Measurements from ENCODE around the gene DSCAML1.

Gene DSCAML1

DNA sequence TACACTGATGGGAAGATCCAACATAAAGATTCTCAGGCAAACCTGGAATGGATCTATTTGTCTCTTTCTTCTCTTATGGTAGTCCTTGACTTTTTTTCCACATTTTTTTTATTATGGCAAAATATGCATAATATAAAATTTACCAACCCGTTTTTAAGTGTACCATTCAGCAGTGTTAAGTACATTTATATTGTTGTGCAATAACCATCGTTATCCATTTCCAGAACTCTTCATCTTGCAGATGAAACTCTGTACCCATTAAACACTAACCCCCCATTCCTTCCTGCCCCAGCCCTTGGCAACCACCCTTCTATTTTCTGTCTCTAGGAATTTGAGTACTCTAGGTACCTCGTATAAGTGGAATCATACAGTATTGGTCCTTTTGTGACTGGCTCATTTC, 99.7 kb downstream of the DSCAML1 start:
- no peak overlapping the region for H3K4me3 ChIP-seq (ENCODE audit: low read depth, low read length)
- TF ChIP-seq, protein P1, sequence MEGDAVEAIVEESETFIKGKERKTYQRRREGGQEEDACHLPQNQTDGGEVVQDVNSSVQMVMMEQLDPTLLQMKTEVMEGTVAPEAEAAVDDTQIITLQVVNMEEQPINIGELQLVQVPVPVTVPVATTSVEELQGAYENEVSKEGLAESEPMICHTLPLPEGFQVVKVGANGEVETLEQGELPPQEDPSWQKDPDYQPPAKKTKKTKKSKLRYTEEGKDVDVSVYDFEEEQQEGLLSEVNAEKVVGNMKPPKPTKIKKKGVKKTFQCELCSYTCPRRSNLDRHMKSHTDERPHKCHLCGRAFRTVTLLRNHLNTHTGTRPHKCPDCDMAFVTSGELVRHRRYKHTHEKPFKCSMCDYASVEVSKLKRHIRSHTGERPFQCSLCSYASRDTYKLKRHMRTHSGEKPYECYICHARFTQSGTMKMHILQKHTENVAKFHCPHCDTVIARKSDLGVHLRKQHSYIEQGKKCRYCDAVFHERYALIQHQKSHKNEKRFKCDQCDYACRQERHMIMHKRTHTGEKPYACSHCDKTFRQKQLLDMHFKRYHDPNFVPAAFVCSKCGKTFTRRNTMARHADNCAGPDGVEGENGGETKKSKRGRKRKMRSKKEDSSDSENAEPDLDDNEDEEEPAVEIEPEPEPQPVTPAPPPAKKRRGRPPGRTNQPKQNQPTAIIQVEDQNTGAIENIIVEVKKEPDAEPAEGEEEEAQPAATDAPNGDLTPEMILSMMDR (IDR thresholded peaks at IDR 0.05; ENCODE audit: insufficient read depth, low read depth, low read length, missing control alignments), result no peak
- no peak for DNase-seq (ENCODE audit: low read depth)

DNA sequence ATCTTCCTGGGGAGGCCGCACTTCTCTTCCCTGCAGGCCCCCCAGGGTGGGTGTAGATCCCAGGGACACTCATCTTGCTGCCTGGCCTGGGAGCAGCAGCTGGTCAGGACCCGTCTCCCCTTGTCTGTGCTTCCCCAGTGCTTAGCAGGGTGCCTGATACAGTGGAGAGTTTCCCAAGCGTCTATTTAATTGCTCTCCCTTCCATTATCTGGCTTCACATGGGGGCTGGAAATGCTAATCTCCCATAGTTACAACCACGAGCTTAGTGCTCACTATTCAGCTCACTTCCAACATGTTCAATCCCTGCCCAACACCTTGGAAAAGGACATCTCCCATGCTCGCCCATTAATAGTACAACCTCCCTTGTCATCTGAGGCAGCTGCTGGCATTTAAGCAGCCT, 100.5 kb downstream of the DSCAML1 start:
- DNase-seq (ENCODE audit: low read depth), result no peak
- no peak overlapping the region for H3K4me3 ChIP-seq (ENCODE audit: low read depth, low read length)
- TF ChIP-seq, protein P1 (IDR thresholded peaks at IDR 0.05; ENCODE audit: insufficient read depth, low read depth, low read length, missing control alignments), result no peak

- DNase-seq (ENCODE audit: low read depth), result no peak
- no peak overlapping the region for H3K4me3 ChIP-seq (ENCODE audit: low read depth, low read length)
- TF ChIP-seq, protein P1 (IDR thresholded peaks at IDR 0.05; ENCODE audit: insufficient read depth, low read depth, low read length, missing control alignments), result no peak
Observed at GRCh38 chr11:117693344-117693743, 103.7 kb downstream of the DSCAML1 start.

DNA sequence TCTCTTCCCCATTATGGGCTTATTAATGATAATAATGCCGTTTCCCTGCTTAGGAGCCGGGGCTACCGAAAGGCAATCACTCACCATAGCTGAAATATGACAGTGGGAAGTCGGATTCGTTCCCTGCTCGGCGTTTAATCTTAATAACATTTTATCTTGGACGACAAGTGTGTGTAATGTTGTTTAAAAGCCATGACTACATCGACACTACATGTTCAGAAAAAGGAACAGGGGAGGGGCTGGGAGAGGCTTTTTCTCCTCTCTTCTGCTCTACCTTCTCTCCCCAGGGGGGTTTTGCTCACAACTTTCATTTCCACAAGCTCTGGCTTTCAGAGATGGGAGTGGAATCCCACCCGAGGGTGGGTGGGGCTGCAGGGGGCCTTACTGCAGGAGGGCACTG, 105.5 kb downstream of the DSCAML1 start:
- DNase-seq (ENCODE audit: low read depth), result no peak
- no peak overlapping the region for H3K4me3 ChIP-seq (ENCODE audit: low read depth, low read length)
- TF ChIP-seq, protein P1 (IDR thresholded peaks at IDR 0.05; ENCODE audit: insufficient read depth, low read depth, low read length, missing control alignments), result no peak

DNA sequence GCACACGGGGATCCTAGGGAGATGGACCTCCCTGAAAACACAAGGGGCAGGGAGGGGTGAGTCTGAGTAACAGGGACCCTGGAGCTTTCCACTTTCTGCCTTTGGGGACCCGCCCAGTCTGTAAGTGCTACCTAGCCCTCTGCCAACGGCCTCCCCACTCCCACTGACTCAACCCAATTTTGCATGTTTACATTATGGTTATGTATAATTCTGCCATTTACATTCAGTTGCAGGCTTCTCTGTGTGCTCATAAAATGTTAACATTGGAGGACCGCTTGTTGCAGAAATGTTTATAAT, 105.8 kb downstream of the DSCAML1 start:
- no peak for DNase-seq (ENCODE audit: low read depth)
- TF ChIP-seq, protein P1 (IDR thresholded peaks at IDR 0.05; ENCODE audit: insufficient read depth, low read depth, low read length, missing control alignments), result no peak
- H3K4me3 ChIP-seq (ENCODE audit: low read depth, low read length), result no peak overlapping the region

GRCh38 chr11:117690484-117691217, 106.4 kb downstream of the DSCAML1 start:
- H3K4me3 ChIP-seq (ENCODE audit: low read depth, low read length), result no peak overlapping the region
- peak; percentile 18 for DNase-seq (ENCODE audit: low read depth)
- TF ChIP-seq, protein P1 (IDR thresholded peaks at IDR 0.05; ENCODE audit: insufficient read depth, low read depth, low read length, missing control alignments), result no peak

GRCh38 chr11:117688255-117688797, 108.7 kb downstream of the DSCAML1 start:
- H3K4me3 ChIP-seq (ENCODE audit: low read depth, low read length), result no peak overlapping the region
- DNase-seq (ENCODE audit: low read depth), result no peak
- TF ChIP-seq, protein P1 (IDR thresholded peaks at IDR 0.05; ENCODE audit: insufficient read depth, low read depth, low read length, missing control alignments), result no peak

Measured in GM12865 (cell line).